MM.1S (cell line): ENCODE results near the gene GRAPL.
"Not testable (repeated sequence)": the region's sequence is repeated elsewhere in the genome, so short reads cannot be mapped to it uniquely, and the experiment has no call there.

Experiments
- DNase-seq: peaks from one replicate; pipeline ENCODE4 v3.0.0-alpha.2; 2015
- H2AFZ ChIP-seq: fragments of 300-600 bp; sonication (generic); 2 replicates; pipeline ENCODE4 v1.6.0; 2016; ENCODE audit warnings: antibody characterized with exemption, low read length
- H3F3A ChIP-seq: fragments of 300-600 bp; sonication (generic); 2 replicates; pipeline ENCODE4 v1.6.1; 2016; ENCODE audit warnings: mild to moderate bottlenecking, antibody characterized with exemption, low read length, moderate library complexity, mixed read lengths; ENCODE audit not compliant: insufficient read depth
- H3K27ac ChIP-seq: fragments of 300-600 bp; sonication (generic); 2 replicates; pipeline ENCODE4 v1.5.1; 2016; ENCODE audit warnings: mild to moderate bottlenecking, low read length
- H3K27me3 ChIP-seq: fragments of 300-600 bp; sonication (generic); replicated peaks from 2 replicates; pipeline ENCODE4 v1.6.0; 2016; ENCODE audit warnings: low read length; ENCODE audit not compliant: insufficient read depth
- H3K36me3 ChIP-seq: fragments of 300-600 bp; sonication (generic); replicated peaks from 2 replicates; pipeline ENCODE4 v1.6.1; 2016; ENCODE audit warnings: mild to moderate bottlenecking, low read length, mixed read lengths; ENCODE audit not compliant: insufficient read depth
- H3K4me1 ChIP-seq: fragments of 300-600 bp; sonication (generic); 2 replicates; pipeline ENCODE4 v1.6.1; 2016; ENCODE audit warnings: low read length, mixed read lengths
- H3K4me2 ChIP-seq: fragments of 300-600 bp; sonication (generic); 2 replicates; pipeline ENCODE4 v1.6.0; 2016; ENCODE audit warnings: low read depth, low read length
- H3K4me3 ChIP-seq: fragments of 300-600 bp; sonication (generic); 2 replicates; pipeline ENCODE4 v1.5.1; 2016; ENCODE audit warnings: low read length, mixed read lengths
- H3K79me2 ChIP-seq: fragments of 300-600 bp; sonication (generic); 2 replicates; pipeline ENCODE4 v1.6.1; 2016; ENCODE audit warnings: mixed run types, low read length, mixed read lengths
- H3K9ac ChIP-seq: fragments of 300-600 bp; sonication (generic); 2 replicates; pipeline ENCODE4 v1.6.1; 2016; ENCODE audit warnings: low read length, mixed read lengths
- H3K9me2 ChIP-seq: fragments of 300-600 bp; sonication (generic); replicated peaks from 2 replicates; pipeline ENCODE4 v1.6.1; 2016; ENCODE audit warnings: mild to moderate bottlenecking, low read length, mixed read lengths; ENCODE audit not compliant: insufficient read depth
- H3K9me3 ChIP-seq: fragments of 300-600 bp; sonication (generic); replicated peaks from 2 replicates; pipeline ENCODE4 v1.6.1; 2016; ENCODE audit warnings: mild to moderate bottlenecking, low read length, mixed read lengths; ENCODE audit not compliant: insufficient read depth
- H4K20me1 ChIP-seq: fragments of 300-600 bp; sonication (generic); 2 replicates; pipeline ENCODE4 v1.6.1; 2016; ENCODE audit warnings: mild to moderate bottlenecking, low read length, moderate library complexity, mixed read lengths; ENCODE audit not compliant: insufficient read depth

GRAPL gene

DNA sequence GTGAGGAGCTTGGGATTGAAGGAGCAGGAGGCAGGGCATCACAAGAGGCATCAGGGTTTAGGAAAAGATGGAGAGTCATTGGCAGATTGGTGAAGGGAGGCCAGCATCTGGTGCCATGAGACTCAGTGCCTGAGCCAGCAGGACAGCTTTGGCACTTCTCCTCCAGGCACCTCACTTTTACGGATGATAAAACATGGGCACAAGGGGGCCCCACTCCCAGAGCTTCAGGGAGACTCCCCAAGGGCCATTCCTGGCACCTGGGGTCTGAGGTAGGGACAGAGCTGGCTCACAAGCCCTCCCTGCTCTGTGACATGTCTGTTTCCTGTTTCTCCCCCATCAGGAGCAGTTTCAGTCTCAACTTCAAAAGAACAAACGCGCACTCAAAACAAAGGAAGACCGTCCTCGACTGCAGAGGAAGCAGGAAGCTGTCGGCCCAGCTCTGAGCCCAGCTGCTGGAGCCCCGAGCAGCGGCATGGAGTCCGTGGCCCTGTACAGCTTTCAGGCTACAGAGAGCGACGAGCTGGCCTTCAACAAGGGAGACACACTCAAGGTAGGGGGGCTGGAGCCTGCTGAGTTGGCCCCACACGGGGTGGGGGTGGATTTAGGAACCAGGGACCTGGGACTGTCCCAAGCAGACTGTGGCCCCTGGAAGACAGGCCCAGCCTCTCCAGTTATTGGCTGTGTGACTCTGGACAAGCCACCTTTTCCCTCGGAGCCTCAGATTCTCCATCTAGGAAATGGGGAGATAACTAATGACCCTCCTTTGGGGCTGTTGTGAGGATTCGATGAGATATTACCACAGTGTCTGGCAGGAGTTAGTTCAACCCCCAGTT is at the start of gene GRAPL:
Gene GRAPL (plus strand): TSS at position 442 of the 833 bp plus-strand sequence. CDS start 31 bp downstream, at position 473.
- H3K4me2 ChIP-seq, H3K27me3 ChIP-seq, H3K4me1 ChIP-seq, H3K9ac ChIP-seq, H3K9me3 ChIP-seq, H3K36me3 ChIP-seq, H3K79me2 ChIP-seq, H3K9me2 ChIP-seq, H3K4me3 ChIP-seq, H3F3A ChIP-seq, H4K20me1 ChIP-seq, H2AFZ ChIP-seq, DNase-seq, H3K27ac ChIP-seq: not testable (repeated sequence)

DNA sequence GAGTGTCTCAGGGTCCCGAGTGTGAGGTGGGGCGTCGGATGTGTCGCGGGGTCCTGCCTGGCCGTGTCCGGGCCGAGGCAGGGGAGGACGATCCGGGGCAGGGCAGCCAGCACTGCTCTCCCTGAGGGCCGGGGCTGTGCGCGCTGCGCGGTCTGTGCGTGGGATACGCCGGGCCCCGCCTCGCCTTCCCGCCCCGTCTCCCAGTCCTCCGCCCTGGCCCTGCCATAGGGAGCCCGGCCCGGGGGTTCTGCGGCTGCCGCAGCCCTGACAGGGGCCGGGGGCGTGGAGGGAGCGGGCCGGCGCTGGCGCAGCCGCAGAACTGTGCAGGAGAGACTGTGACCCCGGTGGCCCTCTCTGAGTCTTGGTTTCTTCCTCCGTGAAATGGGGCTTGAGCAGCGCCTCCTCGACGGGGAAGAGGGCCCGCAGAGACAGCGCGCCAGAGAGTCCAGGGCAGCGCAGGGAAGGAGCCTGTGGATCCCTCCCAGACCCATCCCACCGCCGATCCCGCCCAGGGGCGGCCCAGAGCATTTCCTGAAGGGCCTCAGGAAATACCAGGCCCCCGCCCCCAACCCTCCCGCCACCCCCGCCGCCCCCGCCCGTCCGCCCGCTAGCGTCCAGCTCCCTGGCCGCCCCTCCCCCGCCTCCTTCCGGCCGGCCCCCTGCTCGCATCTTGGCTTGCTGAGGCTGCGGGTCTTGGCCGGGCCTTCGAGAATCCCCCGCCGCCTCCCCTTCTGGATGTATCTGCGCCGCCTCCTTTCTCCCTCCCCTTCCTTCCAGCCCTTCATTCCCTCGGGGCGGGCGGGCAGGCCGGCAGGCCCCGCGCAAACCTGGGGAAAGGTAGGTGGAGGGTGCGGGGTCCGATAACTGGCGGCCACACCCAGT is 38.3 kb upstream of the GRAPL start:
- not testable (repeated sequence) for H3K27ac ChIP-seq, H3K27me3 ChIP-seq, H3F3A ChIP-seq, H3K79me2 ChIP-seq, H3K9ac ChIP-seq, H3K9me2 ChIP-seq, H2AFZ ChIP-seq, DNase-seq, H3K9me3 ChIP-seq, H3K4me1 ChIP-seq, H3K36me3 ChIP-seq, H3K4me2 ChIP-seq, H3K4me3 ChIP-seq, H4K20me1 ChIP-seq

DNA sequence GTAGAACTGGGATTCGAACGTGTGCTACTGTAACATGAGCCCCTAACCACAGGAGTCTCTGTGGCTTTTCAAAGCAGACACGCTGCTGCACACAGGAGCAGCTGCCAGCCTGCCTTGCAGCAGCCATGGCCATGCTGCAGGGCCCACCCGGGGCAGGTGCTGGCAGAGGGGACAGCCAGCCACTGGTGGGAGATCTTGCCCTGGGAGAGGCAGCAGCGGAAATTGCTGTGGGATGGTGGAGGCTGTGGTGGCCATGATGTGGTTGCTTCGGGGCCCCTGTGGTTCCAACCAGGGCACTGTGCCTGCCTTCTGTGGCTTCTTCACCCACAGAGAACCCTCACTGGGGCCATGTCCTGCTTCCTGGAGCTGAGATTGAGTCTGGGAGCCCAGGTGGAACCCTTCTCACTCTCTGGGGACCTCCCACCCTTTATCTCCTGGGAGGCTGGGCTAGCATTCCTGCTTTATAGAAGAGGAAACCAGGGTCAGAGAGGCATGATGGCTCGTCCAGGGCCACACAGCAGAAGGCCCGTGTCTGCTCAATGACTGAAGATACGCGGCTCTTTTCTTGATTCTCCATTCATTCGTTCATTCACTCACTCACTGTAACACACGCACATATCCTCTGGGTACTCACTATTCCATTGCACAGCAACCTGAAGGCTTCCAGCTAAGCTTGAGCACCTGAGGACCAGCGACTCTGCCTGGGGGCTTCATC is 37.2 kb upstream of the GRAPL start:
- not testable (repeated sequence) for H3K9me3 ChIP-seq, H3F3A ChIP-seq, H4K20me1 ChIP-seq, H3K9ac ChIP-seq, H3K79me2 ChIP-seq, H2AFZ ChIP-seq, H3K27me3 ChIP-seq, H3K36me3 ChIP-seq, H3K9me2 ChIP-seq, H3K4me3 ChIP-seq, H3K27ac ChIP-seq, H3K4me1 ChIP-seq, DNase-seq, H3K4me2 ChIP-seq

- not testable (repeated sequence) for H3K9ac ChIP-seq, H3K27me3 ChIP-seq, H2AFZ ChIP-seq, H3K9me3 ChIP-seq, H4K20me1 ChIP-seq, H3K36me3 ChIP-seq, H3K27ac ChIP-seq, H3K9me2 ChIP-seq, H3K79me2 ChIP-seq, DNase-seq, H3F3A ChIP-seq, H3K4me1 ChIP-seq, H3K4me2 ChIP-seq, H3K4me3 ChIP-seq
Measured at GRCh38 chr17:19092737-19093683, 34.4 kb upstream of the GRAPL start.

GRCh38 chr17:19093684-19094438 is 33.5 kb upstream of the GRAPL start:
- H3K4me1 ChIP-seq, H3K9me3 ChIP-seq, H3K9me2 ChIP-seq, H3K79me2 ChIP-seq, H3K9ac ChIP-seq, H3F3A ChIP-seq, H3K4me2 ChIP-seq, H3K27me3 ChIP-seq, H3K4me3 ChIP-seq, H3K27ac ChIP-seq, H3K36me3 ChIP-seq, H2AFZ ChIP-seq, DNase-seq, H4K20me1 ChIP-seq: not testable (repeated sequence)

DNA sequence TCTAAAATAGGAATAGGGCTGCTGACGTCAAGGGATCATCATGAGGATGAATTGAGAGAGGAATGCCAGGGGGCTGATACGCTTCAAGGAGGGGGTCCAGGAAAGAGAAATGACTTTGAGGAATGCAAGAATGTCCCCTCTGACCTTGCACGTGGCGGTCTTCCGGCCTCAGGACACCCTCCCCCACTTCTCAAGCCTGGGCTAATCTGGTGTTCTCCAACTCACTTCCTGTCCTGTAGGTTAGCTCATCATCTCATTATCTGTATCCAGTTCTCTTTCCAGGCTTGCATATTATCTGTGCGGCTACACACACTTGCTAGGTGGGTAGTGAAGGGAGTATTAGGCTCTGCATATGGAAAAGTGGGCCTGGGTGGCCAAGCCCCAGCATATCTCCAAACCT is 18.9 kb upstream of the GRAPL start:
- not testable (repeated sequence) for H3F3A ChIP-seq, H3K4me1 ChIP-seq, H3K9me2 ChIP-seq, H4K20me1 ChIP-seq, H3K9me3 ChIP-seq, DNase-seq, H3K4me3 ChIP-seq, H3K36me3 ChIP-seq, H3K4me2 ChIP-seq, H2AFZ ChIP-seq, H3K9ac ChIP-seq, H3K79me2 ChIP-seq, H3K27ac ChIP-seq, H3K27me3 ChIP-seq
